IMR-90 (cell line): ENCODE results near the gene SUSD1. TPM values are rescaled to one million over a fixed set of nuclear protein-coding genes. Genes with fewer than 3 reads are reported as not detected.

ENCODE experiments used
- ATAC-seq: fragments of 200-7000 bp; cut with Tn5 transposase; 2 replicates; pipeline ENCODE4 v1.9.1; 2020; ENCODE audit warnings: low read depth, mild to moderate bottlenecking, moderate library complexity
- BruUV-seq: library from RNA; stranded (reverse); fragments of 400-500 nt; replicated peaks from 2 replicates; lab custom pipeline; 2021; lab: Mats Ljungman, UMichigan
- CTCF ChIA-PET: fragments of 300-600 bp; formaldehyde crosslinking; extraction: SDS; loops from one replicate; lab custom pipeline; 2021; ENCODE audit warnings: antibody characterized with exemption; lab: Yijun Ruan, JAX
- POLR2A ChIA-PET: fragments of 300-600 bp; sonication (Branson Sonifier 250); formaldehyde crosslinking; loops from one replicate; lab custom pipeline; 2022; ENCODE audit warnings: antibody characterized with exemption; ENCODE audit not compliant: unreplicated experiment; lab: Charles Lee
- DNase-seq: peaks from one replicate; pipeline ENCODE4 v3.0.0; 2013
- H2AFZ ChIP-seq: replicated peaks from 2 replicates; pipeline ENCODE3; 2013; ENCODE audit warnings: low read length, mild to moderate bottlenecking; ENCODE audit not compliant: poor library complexity
- H2AK5ac ChIP-seq: 2 replicates; pipeline ENCODE4 v1.6.1; 2013; ENCODE audit warnings: low read depth, low read length, inconsistent platforms
- H2AK9ac ChIP-seq: replicated peaks from 2 replicates; pipeline ENCODE3; 2013; ENCODE audit warnings: mild to moderate bottlenecking, low read depth, low read length, moderate library complexity; ENCODE audit not compliant: poor library complexity
- H2BK120ac ChIP-seq: 2 replicates; pipeline ENCODE4 v1.6.1; 2013; ENCODE audit warnings: low read depth, low read length, inconsistent platforms
- H2BK15ac ChIP-seq: 3 replicates; pipeline ENCODE4 v1.6.1; 2013; ENCODE audit warnings: low read depth, low read length, inconsistent platforms
- H2BK20ac ChIP-seq: 2 replicates; pipeline ENCODE4 v1.6.1; 2013; ENCODE audit warnings: low read depth, mild to moderate bottlenecking, inconsistent platforms, low read length, moderate library complexity
- H2BK5ac ChIP-seq: 2 replicates; pipeline ENCODE4 v1.6.1; 2013; ENCODE audit warnings: mild to moderate bottlenecking, low read depth, low read length, inconsistent platforms; ENCODE audit not compliant: poor library complexity, severe bottlenecking
- H3K14ac ChIP-seq: replicated peaks from 2 replicates; pipeline ENCODE4 v1.6.1; 2013; ENCODE audit warnings: low read depth, low read length, inconsistent platforms
- H3K18ac ChIP-seq: 2 replicates; pipeline ENCODE4 v1.6.1; 2013; ENCODE audit warnings: low read depth, low read length, control low read depth
- H3K23ac ChIP-seq: 2 replicates; pipeline ENCODE4 v1.6.1; 2013; ENCODE audit warnings: low read depth, low read length, inconsistent platforms
- H3K27ac ChIP-seq: 2 replicates; pipeline ENCODE4 v1.5.1; 2013; ENCODE audit warnings: mild to moderate bottlenecking, control low read depth, low read length; ENCODE audit not compliant: insufficient read depth
- H3K27me3 ChIP-seq: 2 replicates; pipeline ENCODE4 v1.6.1; 2013; ENCODE audit warnings: low read length; ENCODE audit not compliant: control insufficient read depth, insufficient read depth
- H3K36me3 ChIP-seq: 2 replicates; pipeline ENCODE4 v1.6.1; 2013; ENCODE audit warnings: low read length, mixed read lengths; ENCODE audit not compliant: control insufficient read depth, insufficient read depth
- H3K4ac ChIP-seq: 2 replicates; pipeline ENCODE4 v1.6.1; 2013; ENCODE audit warnings: low read depth, low read length, inconsistent platforms
- H3K4me1 ChIP-seq: 2 replicates; pipeline ENCODE4 v1.6.1; 2013; ENCODE audit warnings: low read length, mixed read lengths; ENCODE audit not compliant: control insufficient read depth, insufficient read depth
- H3K4me2 ChIP-seq: 2 replicates; pipeline ENCODE4 v1.6.1; 2013; ENCODE audit warnings: low read depth, mild to moderate bottlenecking, control low read depth, low read length, moderate library complexity
- H3K4me3 ChIP-seq: 2 replicates; pipeline ENCODE4 v1.5.1; 2013; ENCODE audit warnings: low read depth, mild to moderate bottlenecking, control low read depth, low read length, moderate library complexity; ENCODE audit not compliant: insufficient read depth
- H3K56ac ChIP-seq: 2 replicates; pipeline ENCODE4 v1.6.1; 2013; ENCODE audit warnings: low read length, inconsistent platforms; ENCODE audit not compliant: insufficient read depth; ENCODE audit errors: extremely low read depth
- H3K79me1 ChIP-seq, 2 experiments: 2 replicates each; pipeline ENCODE4 v1.6.1; 2013; ENCODE audit warnings: low read length in 2 of 2, inconsistent platforms in 1 of 2, low read depth in 1 of 2
- H3K9ac ChIP-seq: 2 replicates; pipeline ENCODE4 v1.6.1; 2013; ENCODE audit warnings: low read depth, low read length, control low read depth
- H3K9me1 ChIP-seq: 2 replicates; pipeline ENCODE4 v1.6.1; 2013; ENCODE audit warnings: low read length, inconsistent platforms; ENCODE audit not compliant: insufficient read depth
- H3K9me3 ChIP-seq: 2 replicates; pipeline ENCODE4 v1.6.1; 2013; ENCODE audit warnings: low read length; ENCODE audit not compliant: control insufficient read depth, insufficient read depth
- H4K20me1 ChIP-seq: 2 replicates; pipeline ENCODE4 v1.6.1; 2013; ENCODE audit warnings: low read length, inconsistent platforms; ENCODE audit not compliant: insufficient read depth
- H4K5ac ChIP-seq: 2 replicates; pipeline ENCODE4 v1.6.1; 2013; ENCODE audit warnings: mild to moderate bottlenecking, low read depth, low read length, control low read depth
- H4K8ac ChIP-seq, 2 experiments: 2 replicates each; pipeline ENCODE4 v1.6.1; 2013; ENCODE audit warnings: low read depth in 2 of 2, low read length in 2 of 2, control low read depth in 1 of 2, inconsistent platforms in 1 of 2
- H4K91ac ChIP-seq: 2 replicates; pipeline ENCODE4 v1.6.1; 2013; ENCODE audit warnings: low read depth, low read length, inconsistent platforms; ENCODE audit not compliant: insufficient read depth
- CEBPB ChIP-seq: IDR thresholded peaks from 2 replicates; pipeline ENCODE4 v1.6.1; 2012; ENCODE audit warnings: low read depth, low read length, improper control_type of control experiment
- CHD1 ChIP-seq: IDR thresholded peaks from 2 replicates; pipeline ENCODE4 v1.6.1; 2012; ENCODE audit warnings: low read depth, low read length, improper control_type of control experiment
- CTCF ChIP-seq: conservative IDR thresholded peaks from 2 replicates; pipeline ENCODE4 v1.5.1; 2012; ENCODE audit warnings: mild to moderate bottlenecking, low read depth, low read length, improper control_type of control experiment
- ELK1 ChIP-seq: fragments of 150-350 bp; IDR thresholded peaks from 2 replicates; pipeline ENCODE4 v1.6.1; 2016; ENCODE audit warnings: low read depth, mild to moderate bottlenecking, low read length, moderate library complexity, borderline replicate concordance
- RAD21 ChIP-seq: IDR thresholded peaks from 2 replicates; pipeline ENCODE4 v1.6.1; 2012; ENCODE audit warnings: low read length, improper control_type of control experiment
- RCOR1 ChIP-seq: IDR thresholded peaks from 2 replicates; pipeline ENCODE4 v1.6.1; 2012; ENCODE audit warnings: mild to moderate bottlenecking, low read length, improper control_type of control experiment; ENCODE audit not compliant: insufficient replicate concordance
- SMC3 ChIP-seq: fragments of 150-350 bp; IDR thresholded peaks from 2 replicates; pipeline ENCODE4 v1.6.1; 2016; ENCODE audit warnings: low read depth, mild to moderate bottlenecking, antibody characterized with exemption, low read length, moderate library complexity
- WGBS, 2 experiments: methylation state at CpG; one replicate each; pipeline versions ENCODE4 v1.1.5 to v1.1.7; 2013; ENCODE audit warnings: missing lambda C conversion rate in 2 of 2; ENCODE audit not compliant: insufficient read length in 1 of 2; ENCODE audit errors: extremely low coverage in 2 of 2; 5-methylcytosine and 5-hydroxymethylcytosine counted together
- dilution Hi-C: fragments of 300-500 bp; cut with HindIII; formaldehyde crosslinking; loops from one replicate; pipeline ENCODE4 v1.14.3; 2018; ENCODE audit warnings: low sequenced_read_pairs; ENCODE audit not compliant: unreplicated experiment
- in situ Hi-C: fragments of 300-500 bp; cut with MboI; formaldehyde crosslinking; loops from 3 replicates; pipeline ENCODE4 v1.14.3; 2019; ENCODE audit warnings: low sequenced_read_pairs, inconsistent platforms, mixed read lengths
- intact Hi-C: fragments of 100-400 bp; cut with micrococcal nuclease; formaldehyde crosslinking; loops from 2 replicates; pipeline ENCODE4 v1.10.0; 2022
- polyA plus RNA-seq, 3 experiments: library from polyadenylated mRNA; depleted of rRNA; stranded (reverse); fragments of >200 nt; gene quantifications; 2 replicates each; pipeline ENCODE4 v1.2.3, GENCODE V29; 2012; ENCODE audit warnings: low replicate concordance in 1 of 3
- total RNA-seq: library from RNA; depleted of rRNA; stranded (reverse); fragments of >200 nt; gene quantifications from 2 replicates; pipeline ENCODE4 v1.2.3, GENCODE V29; 2012

SUSD1 gene
- total and polyA plus RNA-seq, 2 of the 4 experiments (the other 2 are of a cell fraction), result 4.0 to 4.7 TPM

- dilution Hi-C loops (no loop called here), intact Hi-C loops (loop anchor here (10.0 kb wide), 1 partner anchor 79 kb away; no protein-coding TSS in a partner anchor), in situ Hi-C loops (no loop called here)
- no peak overlapping the region for H3K14ac ChIP-seq
- no TSS peak for BruUV-seq
- no peaks in the 10 kb centered on the region for H3K9me3 ChIP-seq
- H3K56ac ChIP-seq, result no peak overlapping the region
- H3K18ac ChIP-seq, result no peak overlapping the region
- no peak overlapping the region for H4K5ac ChIP-seq
- H3K9ac ChIP-seq, result no peak overlapping the region
- no peak overlapping the region for H3K4me3 ChIP-seq
- H4K91ac ChIP-seq, result no peak overlapping the region
- ATAC-seq (no peak), DNase-seq (no peak)
- no peak overlapping the region for H4K8ac ChIP-seq
- H3K79me1 ChIP-seq, result no peaks in the 10 kb centered on the region
- POLR2A ChIA-PET, result no interaction called here
- TF ChIP-seq CTCF (no peak), RCOR1 (no peak), RAD21 (no peak), CEBPB (no peak), CHD1 (no peak), ELK1 (no peak), SMC3 (no peak)
- no peaks in the 10 kb centered on the region for H3K36me3 ChIP-seq
- H4K20me1 ChIP-seq, result no peaks in the 10 kb centered on the region
- peaks cover 5% of the 10 kb centered on the region; the same call in 1 of the 2 replicates for H3K9me1 ChIP-seq
- no peak overlapping the region for H2AFZ ChIP-seq
- peaks cover 4% of the 10 kb centered on the region for H3K4me1 ChIP-seq
- no peak overlapping the region for H3K4ac ChIP-seq
- no peak overlapping the region for H2BK20ac ChIP-seq
- no peak overlapping the region for H2AK9ac ChIP-seq
- CTCF ChIA-PET, result no interaction called here
- no peak overlapping the region for H3K23ac ChIP-seq
- H3K4me2 ChIP-seq, result no peak overlapping the region
- H2BK5ac ChIP-seq, result no peak overlapping the region
- H3K27me3 ChIP-seq, result no peaks in the 10 kb centered on the region
- H2BK120ac ChIP-seq, result no peak overlapping the region
- H2BK15ac ChIP-seq, result no peak overlapping the region
- H2AK5ac ChIP-seq, result no peak overlapping the region
- no CpG with 5 or more reads among the region's 3 CpGs for WGBS, 2 experiments
- H3K27ac ChIP-seq, result no peak overlapping the region
Measured at GRCh38 chr9:112184221-112184620, 9.1 kb upstream of the SUSD1 start.
